A673 (cell line): ENCODE data around the gene WWP2. TPM values are rescaled to one million over a fixed set of nuclear protein-coding genes. Genes with fewer than 3 reads are reported as not detected.

ENCODE experiments used
- BruUV-seq: library from RNA; stranded (reverse); fragments of 400-500 nt; replicated peaks from 2 replicates; lab custom pipeline; 2021; lab: Mats Ljungman, UMichigan
- CTCF ChIA-PET: fragments of 300-600 bp; sonication (Branson Sonifier 250); formaldehyde crosslinking; loops from one replicate; lab custom pipeline; 2022; ENCODE audit warnings: antibody characterized with exemption; lab: Charles Lee
- POLR2A ChIA-PET: fragments of 300-600 bp; sonication (Branson Sonifier 250); formaldehyde crosslinking; loops from one replicate; lab custom pipeline; 2022; ENCODE audit warnings: antibody characterized with exemption; ENCODE audit not compliant: low non-redundant PET; lab: Charles Lee
- DNase-seq: peaks from one replicate; pipeline ENCODE4 v3.0.0-alpha.2; 2015; ENCODE audit warnings: low spot score
- H3K27ac ChIP-seq: fragments of 200-600 bp; sonication (generic); 2 replicates; pipeline ENCODE4 v1.5.1; 2016; ENCODE audit warnings: mixed run types, low read depth, mild to moderate bottlenecking, mixed read lengths, antibody characterized with exemption, low read length; ENCODE audit not compliant: poor library complexity, severe bottlenecking
- H3K27me3 ChIP-seq: fragments of 200-600 bp; sonication (generic); replicated peaks from 2 replicates; pipeline ENCODE4 v1.6.1; 2017; ENCODE audit warnings: mixed run types, low read depth, mild to moderate bottlenecking, mixed read lengths, antibody characterized with exemption, low read length; ENCODE audit not compliant: insufficient read depth, poor library complexity
- H3K36me3 ChIP-seq: fragments of 200-600 bp; sonication (generic); 2 replicates; pipeline ENCODE4 v1.6.1; 2016; ENCODE audit warnings: mixed run types, mild to moderate bottlenecking, mixed read lengths, antibody characterized with exemption, low read length; ENCODE audit not compliant: insufficient read depth, poor library complexity, severe bottlenecking
- H3K4me1 ChIP-seq: fragments of 200-600 bp; sonication (generic); 2 replicates; pipeline ENCODE4 v1.6.1; 2017; ENCODE audit warnings: mixed run types, mild to moderate bottlenecking, mixed read lengths, antibody characterized with exemption, low read length; ENCODE audit not compliant: insufficient read depth, poor library complexity, severe bottlenecking
- H3K4me3 ChIP-seq: fragments of 200-600 bp; sonication (generic); 2 replicates; pipeline ENCODE4 v1.5.1; 2016; ENCODE audit warnings: low read depth, mixed run types, mild to moderate bottlenecking, mixed read lengths, low read length; ENCODE audit not compliant: poor library complexity, severe bottlenecking
- H3K9me3 ChIP-seq: fragments of 200-600 bp; sonication (generic); 2 replicates; pipeline ENCODE4 v1.6.1; 2016; ENCODE audit warnings: mixed run types, low read depth, mild to moderate bottlenecking, mixed read lengths, antibody characterized with exemption, low read length; ENCODE audit not compliant: poor library complexity, severe bottlenecking
- EZH2 ChIP-seq: fragments of 200-600 bp; sonication (generic); IDR thresholded peaks from 2 replicates; pipeline ENCODE4 v1.6.1; 2017; ENCODE audit warnings: borderline replicate concordance, low read depth, mild to moderate bottlenecking, mixed read lengths, antibody characterized with exemption, low read length; ENCODE audit not compliant: poor library complexity, severe bottlenecking
- intact Hi-C: fragments of 100-400 bp; cut with micrococcal nuclease; formaldehyde crosslinking; loops from one replicate; pipeline ENCODE4 v1.10.0; 2022; ENCODE audit not compliant: unreplicated experiment
- total RNA-seq: library from RNA; stranded (reverse); gene quantifications from 2 replicates; pipeline ENCODE4 v1.2.3, GENCODE V29; 2021
- TF ChIP-seq, protein P1 (sequence below): fragments of 300-800, 200-600 bp; sonication (generic); conservative IDR thresholded peaks from 2 replicates; pipeline ENCODE4 v1.5.1; 2017; ENCODE audit warnings: low read depth, mild to moderate bottlenecking, antibody characterized with exemption, low read length, moderate library complexity, mixed read lengths

WWP2 gene
- total RNA-seq, 1 experiment from 2014 or later = 32.4 TPM

DNA sequence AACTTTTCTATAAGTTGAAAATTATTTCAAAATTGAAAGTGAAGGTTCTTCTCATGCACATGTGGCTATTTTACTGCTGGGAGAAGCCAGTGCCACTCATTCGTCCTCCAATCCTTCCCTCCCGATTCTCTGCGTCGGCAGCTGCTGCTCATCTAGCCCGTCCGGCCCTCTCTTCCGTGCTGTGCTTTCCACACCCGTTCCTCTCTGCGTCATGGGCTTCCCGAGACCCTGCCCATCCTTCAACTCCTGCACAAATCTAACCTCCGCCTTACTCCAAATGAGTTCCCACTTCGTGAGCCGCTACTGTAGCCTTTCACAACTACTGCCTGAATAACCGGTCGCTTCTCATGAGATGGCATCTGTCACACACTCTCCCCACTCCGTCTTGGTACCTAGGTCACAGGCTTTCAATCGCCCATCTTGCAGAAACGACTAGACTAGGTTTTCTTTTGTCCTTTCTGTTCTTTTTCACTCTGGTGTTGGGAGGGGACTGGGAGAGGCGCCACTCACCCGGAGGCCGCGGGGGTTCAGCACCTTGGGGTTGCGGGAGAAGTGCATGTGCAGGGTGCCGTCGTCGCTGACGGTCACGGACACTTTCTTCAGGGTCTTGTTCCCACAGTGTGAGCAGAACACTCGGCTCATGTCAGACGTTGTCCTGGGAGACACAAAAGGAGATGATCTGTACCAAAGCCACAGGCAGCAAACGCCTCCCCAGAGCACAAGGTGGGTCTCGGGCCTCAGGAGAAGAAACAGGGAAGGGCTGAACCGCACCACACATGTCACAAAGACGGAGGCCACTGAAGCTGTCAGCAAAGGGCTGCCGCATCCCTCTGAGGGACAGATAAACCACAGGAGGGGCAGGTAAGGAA lies 17.5 kb upstream of the WWP2 start:
- H3K27me3 ChIP-seq = no peaks in the 10 kb centered on the region
- no peaks in the 10 kb centered on the region for H3K4me1 ChIP-seq
- H3K36me3 ChIP-seq = peaks cover 91% of the 10 kb centered on the region
- TF ChIP-seq EZH2 = no peak
- TF ChIP-seq, protein P1, sequence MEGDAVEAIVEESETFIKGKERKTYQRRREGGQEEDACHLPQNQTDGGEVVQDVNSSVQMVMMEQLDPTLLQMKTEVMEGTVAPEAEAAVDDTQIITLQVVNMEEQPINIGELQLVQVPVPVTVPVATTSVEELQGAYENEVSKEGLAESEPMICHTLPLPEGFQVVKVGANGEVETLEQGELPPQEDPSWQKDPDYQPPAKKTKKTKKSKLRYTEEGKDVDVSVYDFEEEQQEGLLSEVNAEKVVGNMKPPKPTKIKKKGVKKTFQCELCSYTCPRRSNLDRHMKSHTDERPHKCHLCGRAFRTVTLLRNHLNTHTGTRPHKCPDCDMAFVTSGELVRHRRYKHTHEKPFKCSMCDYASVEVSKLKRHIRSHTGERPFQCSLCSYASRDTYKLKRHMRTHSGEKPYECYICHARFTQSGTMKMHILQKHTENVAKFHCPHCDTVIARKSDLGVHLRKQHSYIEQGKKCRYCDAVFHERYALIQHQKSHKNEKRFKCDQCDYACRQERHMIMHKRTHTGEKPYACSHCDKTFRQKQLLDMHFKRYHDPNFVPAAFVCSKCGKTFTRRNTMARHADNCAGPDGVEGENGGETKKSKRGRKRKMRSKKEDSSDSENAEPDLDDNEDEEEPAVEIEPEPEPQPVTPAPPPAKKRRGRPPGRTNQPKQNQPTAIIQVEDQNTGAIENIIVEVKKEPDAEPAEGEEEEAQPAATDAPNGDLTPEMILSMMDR = no peak
- ChIA-PET POLR2A (no interaction called here), CTCF (no interaction called here)
- no peak for DNase-seq
- intact Hi-C loops = no loop called here
- no peak overlapping the region for H3K4me3 ChIP-seq
- H3K27ac ChIP-seq = no peak overlapping the region
- no peaks in the 10 kb centered on the region for H3K9me3 ChIP-seq
- BruUV-seq = no TSS peak

DNA sequence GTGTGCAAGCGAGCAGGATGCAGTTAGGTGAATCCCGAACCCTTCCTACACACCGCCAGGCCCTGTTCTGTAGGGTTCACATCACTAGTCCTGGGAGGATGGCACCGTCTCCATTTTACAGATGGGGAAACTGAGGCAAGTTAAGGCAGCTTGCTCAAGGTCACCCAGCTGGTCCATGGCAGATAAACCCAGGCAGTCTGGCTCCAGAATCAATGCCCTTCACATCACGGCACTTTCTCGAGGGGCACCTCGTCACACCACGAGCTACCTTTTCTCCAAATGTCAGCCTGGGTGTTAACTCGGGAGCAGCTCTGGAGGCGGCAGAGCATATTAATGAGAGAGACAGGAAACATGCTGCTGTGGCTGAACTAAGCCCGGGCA lies 16.9 kb upstream of the WWP2 start:
- Histone ChIP-seq H3K36me3 (peaks cover 91% of the 10 kb centered on the region), H3K4me1 (no peaks in the 10 kb centered on the region), H3K9me3 (no peaks in the 10 kb centered on the region), H3K27me3 (no peaks in the 10 kb centered on the region), H3K27ac (no peak overlapping the region), H3K4me3 (no peak overlapping the region)
- POLR2A ChIA-PET = no interaction called here
- intact Hi-C loops = no loop called here
- CTCF ChIA-PET = no interaction called here
- TF ChIP-seq, protein P1 = no peak
- TF ChIP-seq EZH2 = no peak
- DNase-seq = no peak
- no TSS peak for BruUV-seq

DNA sequence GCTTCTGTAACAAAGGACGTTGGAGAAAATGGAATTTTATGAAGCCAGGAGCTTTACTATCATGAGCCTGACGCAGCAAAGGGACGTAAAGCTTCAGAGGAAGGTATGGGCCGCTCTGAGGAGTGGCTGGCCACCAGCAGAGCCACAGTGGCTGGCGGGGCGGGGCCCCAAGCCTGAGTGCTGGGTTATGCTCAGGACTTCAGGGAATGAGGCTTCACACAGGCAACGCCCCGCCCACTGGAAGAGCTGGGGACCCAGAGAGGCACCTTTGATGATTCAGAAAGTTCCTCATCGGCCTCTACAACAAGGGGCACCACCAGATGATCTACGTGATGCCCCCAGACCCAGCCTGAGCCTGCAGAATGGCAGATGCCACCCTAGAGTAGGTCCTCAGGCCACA lies 16.2 kb upstream of the WWP2 start:
- intact Hi-C loops = no loop called here
- Histone ChIP-seq H3K27ac (no peak overlapping the region), H3K4me1 (no peaks in the 10 kb centered on the region), H3K27me3 (no peaks in the 10 kb centered on the region), H3K9me3 (no peaks in the 10 kb centered on the region), H3K36me3 (peaks cover 95% of the 10 kb centered on the region), H3K4me3 (no peak overlapping the region)
- BruUV-seq = no TSS peak
- ChIA-PET POLR2A (no interaction called here), CTCF (no interaction called here)
- TF ChIP-seq EZH2 = no peak
- TF ChIP-seq, protein P1 = no peak
- no peak for DNase-seq
